Naive thymus-derived CD4-positive, alpha-beta T cell (primary cell): ENCODE results near the gene SYNPR. TPM values are rescaled to one million over a fixed set of nuclear protein-coding genes. Genes with fewer than 3 reads are reported as not detected.

Experiments used
- ATAC-seq: fragments of 150-1000 bp; cut with Tn5 transposase; 2 replicates; pipeline ENCODE4 v1.10.0; 2021; ENCODE audit warnings: mild to moderate bottlenecking, moderate library complexity
- CTCF ChIA-PET: fragments of 350-600 bp; sonication (Branson Sonifier 250); formaldehyde crosslinking; loops from one replicate; lab custom pipeline; 2021; ENCODE audit warnings: antibody characterized with exemption; lab: Charles Lee
- POLR2A ChIA-PET: fragments of 350-600 bp; sonication (Branson Sonifier 250); formaldehyde crosslinking; loops from one replicate; lab custom pipeline; 2021; ENCODE audit warnings: antibody characterized with exemption, inconsistent platforms; lab: Charles Lee
- DNase-seq, 9 donors: peaks; one replicate each; pipeline versions ENCODE4 v3.0.0 to v3.0.0-alpha.2; 2020 to 2022; ENCODE audit warnings: mixed read lengths in 1 of 9
- H3K27ac ChIP-seq: one replicate; pipeline ENCODE4 v1.7.0; 2013; ENCODE audit warnings: mild to moderate bottlenecking, low read depth, low read length, moderate library complexity
- H3K27me3 ChIP-seq, 2 donors: one replicate each; pipeline ENCODE4 v1.7.0; 2013; ENCODE audit warnings: low read length in 2 of 2, mild to moderate bottlenecking in 2 of 2, moderate library complexity in 2 of 2; ENCODE audit not compliant: control insufficient read depth in 2 of 2, insufficient read depth in 2 of 2
- H3K36me3 ChIP-seq, 3 experiments: 1 replicate in 2 of 3; 2 replicates in 1 of 3; pipeline ENCODE4 v1.7.0; 2013; ENCODE audit warnings: low read length in 3 of 3, mild to moderate bottlenecking in 3 of 3, moderate library complexity in 1 of 3; ENCODE audit not compliant: insufficient read depth in 3 of 3, control insufficient read depth in 2 of 3
- H3K4me1 ChIP-seq, 2 donors: one replicate each; pipeline ENCODE4 v1.7.0; 2013; ENCODE audit warnings: low read length in 2 of 2, mild to moderate bottlenecking in 2 of 2, moderate library complexity in 1 of 2; ENCODE audit not compliant: control insufficient read depth in 2 of 2, insufficient read depth in 2 of 2
- H3K4me3 ChIP-seq: 2 replicates; pipeline ENCODE4 v1.7.0; 2013; ENCODE audit warnings: mild to moderate bottlenecking, low read length
- H3K9me3 ChIP-seq, 3 experiments: 1 replicate in 2 of 3; 2 replicates in 1 of 3; pipeline ENCODE4 v1.7.0; 2013; ENCODE audit warnings: low read length in 3 of 3; ENCODE audit not compliant: control insufficient read depth in 2 of 3
- H3K27ac Mint-ChIP-seq, 9 donors: one replicate each; pipeline ENCODE4 v1.8.0; 2020 to 2022; ENCODE audit warnings: mixed read lengths in 9 of 9, mild to moderate bottlenecking in 8 of 9, moderate library complexity in 5 of 9, inconsistent platforms in 2 of 9
- H3K27me3 Mint-ChIP-seq, 5 donors: one replicate each; pipeline ENCODE4 v1.8.0; 2021 to 2022; ENCODE audit warnings: mixed read lengths in 5 of 5, mild to moderate bottlenecking in 1 of 5
- H3K36me3 Mint-ChIP-seq, 5 donors: one replicate each; pipeline ENCODE4 v1.8.0; 2020 to 2022; ENCODE audit warnings: mixed read lengths in 5 of 5, mild to moderate bottlenecking in 3 of 5, inconsistent platforms in 1 of 5
- H3K4me1 Mint-ChIP-seq, 7 donors: one replicate each; pipeline ENCODE4 v1.8.0; 2020 to 2022; ENCODE audit warnings: mixed read lengths in 7 of 7, mild to moderate bottlenecking in 3 of 7, inconsistent platforms in 1 of 7
- H3K4me3 Mint-ChIP-seq, 10 donors: one replicate each; pipeline ENCODE4 v1.8.0; 2020 to 2022; ENCODE audit warnings: mild to moderate bottlenecking in 10 of 10, mixed read lengths in 10 of 10, moderate library complexity in 6 of 10, inconsistent platforms in 2 of 10
- H3K9me3 Mint-ChIP-seq, 11 donors: one replicate each; pipeline ENCODE4 v1.8.0; 2020 to 2022; ENCODE audit warnings: mixed read lengths in 11 of 11, mild to moderate bottlenecking in 4 of 11, inconsistent platforms in 1 of 11, moderate library complexity in 1 of 11
- intact Hi-C, 2 donors: fragments of 100-400 bp; cut with micrococcal nuclease; formaldehyde crosslinking; loops; one replicate each; pipeline ENCODE4 v1.15.1; 2023
- polyA plus RNA-seq, 2 donors: library from polyadenylated mRNA; unstranded; fragments of 300-500 nt; fragmentation: Illumina TruSeq; gene quantifications; one replicate each; pipeline ENCODE4 v1.2.3, GENCODE V29; 2021
- total RNA-seq, 6 experiments: library from RNA in 5 of 6; stranded (reverse) in 5 of 6; gene quantifications; 1 replicate in 5 of 6; 2 replicates in 1 of 6; pipeline ENCODE4 v1.2.3 and lab custom pipeline; 2021 to 2026

The SYNPR gene
- total and polyA plus RNA-seq, 7 experiments from 2014 or later, result not detected

DNA sequence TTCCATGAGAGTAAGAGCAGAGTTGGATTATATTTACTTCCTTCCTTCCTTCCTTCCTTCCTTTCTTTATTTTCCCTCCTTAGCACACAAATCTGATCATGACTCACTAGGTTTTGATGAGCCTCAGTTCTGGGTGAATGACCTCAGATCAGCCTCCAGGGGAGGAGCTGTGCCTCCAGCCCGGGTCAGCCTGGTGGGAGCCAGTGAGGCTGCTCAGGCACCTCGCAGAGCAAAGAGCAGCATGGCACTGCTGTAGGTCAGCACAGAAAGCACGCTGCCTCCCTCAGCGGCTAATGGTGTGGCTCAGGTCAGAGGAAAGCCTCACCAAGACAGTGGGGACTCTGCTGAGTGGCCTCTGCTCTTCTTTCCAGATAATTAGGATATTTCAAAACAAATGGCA is 108.5 kb downstream of the SYNPR start:
- Histone ChIP-seq H3K27ac (no peak overlapping the region), H3K4me1 (no peaks in the 10 kb centered on the region), H3K4me3 (no peak overlapping the region), H3K36me3 (no peaks in the 10 kb centered on the region), H3K27me3 (no peaks in the 10 kb centered on the region), H3K9me3 (no peaks in the 10 kb centered on the region)
- peaks cover 0 to 14% (median 2%) of the 10 kb centered on the region in 11 donors for H3K9me3 Mint-ChIP-seq
- no peak overlapping the region for H3K27ac Mint-ChIP-seq
- H3K27me3 Mint-ChIP-seq, result peaks cover 0 to 13% (median 6%) of the 10 kb centered on the region in 5 donors
- intact Hi-C loops, result no loop called here
- CTCF ChIA-PET, result no interaction called here
- ATAC-seq, result no peak
- POLR2A ChIA-PET, result no interaction called here
- H3K36me3 Mint-ChIP-seq, result no peaks in the 10 kb centered on the region
- no peak overlapping the region for H3K4me3 Mint-ChIP-seq
- no peaks in the 10 kb centered on the region for H3K4me1 Mint-ChIP-seq
- no peak for DNase-seq

DNA sequence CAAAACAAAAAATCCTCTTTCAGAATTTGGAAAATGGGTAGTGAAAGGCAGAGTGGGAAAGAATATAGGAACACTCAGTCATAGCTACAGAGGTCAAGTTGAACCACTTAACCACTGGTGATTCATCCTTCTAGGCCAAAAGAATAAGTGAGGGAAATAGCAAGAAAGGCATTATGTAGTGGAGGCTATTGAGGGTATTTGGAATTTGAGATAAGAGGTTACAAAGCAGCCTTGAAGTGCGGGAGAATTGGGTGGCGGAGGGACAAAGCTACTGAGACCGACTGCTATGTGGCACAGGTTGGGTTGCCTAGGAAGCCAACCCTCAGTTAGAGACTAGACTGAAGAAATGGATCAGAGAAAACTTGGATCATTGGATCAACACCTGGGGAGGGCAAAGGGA is 109.5 kb downstream of the SYNPR start:
- no peak for ATAC-seq
- POLR2A ChIA-PET, result no interaction called here
- intact Hi-C loops, result no loop called here
- CTCF ChIA-PET, result no interaction called here
- Mint-ChIP-seq H3K27ac (no peak overlapping the region), H3K9me3 (peaks cover 0 to 10% (median 0%) of the 10 kb centered on the region in 11 donors), H3K4me3 (no peak overlapping the region), H3K36me3 (no peaks in the 10 kb centered on the region), H3K27me3 (peaks cover 0 to 13% (median 8%) of the 10 kb centered on the region in 5 donors), H3K4me1 (no peaks in the 10 kb centered on the region)
- no peak for DNase-seq
- Histone ChIP-seq H3K36me3 (no peaks in the 10 kb centered on the region), H3K27ac (no peak overlapping the region), H3K4me3 (no peak overlapping the region), H3K27me3 (no peaks in the 10 kb centered on the region), H3K9me3 (no peaks in the 10 kb centered on the region), H3K4me1 (no peaks in the 10 kb centered on the region)

DNA sequence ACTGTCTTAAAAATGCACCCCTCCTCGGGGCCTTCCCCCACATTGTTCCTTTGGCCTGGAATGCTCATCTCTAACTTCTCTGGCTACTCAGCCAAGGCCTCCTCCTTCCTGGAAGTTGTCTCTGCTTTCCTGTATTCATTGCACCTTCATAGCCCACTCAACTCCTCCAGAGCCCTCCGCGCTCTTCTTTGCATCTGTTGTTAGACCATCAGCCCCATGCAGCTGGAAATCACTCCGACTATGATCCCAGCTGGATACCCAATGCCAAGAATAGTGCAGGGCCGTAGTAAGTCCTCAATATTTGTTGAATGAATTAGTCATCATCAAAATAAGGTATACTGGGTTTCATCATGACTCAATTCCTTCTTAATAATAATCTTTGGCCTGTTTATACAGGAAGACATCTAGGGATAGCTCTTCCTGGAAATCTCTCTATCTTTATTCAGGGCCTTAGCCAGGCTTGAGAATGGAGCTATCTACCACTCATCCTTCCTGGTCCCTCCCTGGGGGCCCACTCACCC is 112.7 kb downstream of the SYNPR start:
- Mint-ChIP-seq H3K4me1 (no peaks in the 10 kb centered on the region), H3K4me3 (no peak overlapping the region), H3K36me3 (no peaks in the 10 kb centered on the region), H3K27ac (no peak overlapping the region), H3K27me3 (peaks cover 0 to 12% (median 7%) of the 10 kb centered on the region in 5 donors), H3K9me3 (peaks cover 0 to 3% (median 0%) of the 10 kb centered on the region in 11 donors)
- Histone ChIP-seq H3K4me1 (no peaks in the 10 kb centered on the region), H3K27me3 (no peaks in the 10 kb centered on the region), H3K4me3 (no peak overlapping the region), H3K27ac (no peak overlapping the region), H3K9me3 (no peaks in the 10 kb centered on the region), H3K36me3 (no peaks in the 10 kb centered on the region)
- ChIA-PET POLR2A (no interaction called here), CTCF (no interaction called here)
- ATAC-seq, result no peak
- intact Hi-C loops, result no loop called here
- DNase-seq, result no peak

DNA sequence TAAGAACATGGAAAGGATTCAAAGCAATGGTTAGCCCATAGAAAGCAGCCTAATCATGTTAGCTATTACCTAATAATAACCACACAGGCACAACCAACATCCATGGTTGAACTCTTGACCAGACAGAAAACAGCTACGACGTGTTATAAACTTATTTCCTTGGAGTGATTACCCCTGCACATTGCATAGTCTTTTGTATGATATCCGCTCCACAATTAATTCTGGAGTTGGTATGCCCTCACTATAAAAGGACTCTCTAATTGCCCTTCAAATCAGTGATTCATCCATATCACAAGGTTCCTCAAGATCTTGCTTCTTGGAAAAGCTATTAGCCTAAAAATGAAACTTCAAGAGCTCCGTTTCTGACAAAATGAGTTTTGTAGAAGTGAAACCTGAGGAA is 117.9 kb downstream of the SYNPR start:
- H3K4me3 ChIP-seq, result no peak overlapping the region
- POLR2A ChIA-PET, result no interaction called here
- H3K27me3 ChIP-seq, result no peaks in the 10 kb centered on the region
- DNase-seq, result no peak
- no peaks in the 10 kb centered on the region for H3K9me3 ChIP-seq
- Mint-ChIP-seq H3K36me3 (no peaks in the 10 kb centered on the region), H3K4me1 (no peaks in the 10 kb centered on the region), H3K27ac (no peak overlapping the region), H3K27me3 (peaks cover 0 to 5% (median 3%) of the 10 kb centered on the region in 5 donors), H3K4me3 (no peak overlapping the region), H3K9me3 (peaks cover 0 to 8% (median 0%) of the 10 kb centered on the region in 11 donors)
- ATAC-seq, result no peak
- H3K36me3 ChIP-seq, result no peaks in the 10 kb centered on the region
- intact Hi-C loops, result no loop called here
- H3K27ac ChIP-seq, result no peak overlapping the region
- no peaks in the 10 kb centered on the region for H3K4me1 ChIP-seq
- CTCF ChIA-PET, result interaction anchor here (0.6 kb wide), 1 partner anchor 31 kb away, joined by 3 read pairs; no protein-coding TSS in a partner anchor

GRCh38 chr3:63400246-63400860 is 122.2 kb downstream of the SYNPR start:
- intact Hi-C loops, result no loop called here
- Mint-ChIP-seq H3K9me3 (peaks cover 0 to 14% (median 3%) of the 10 kb centered on the region in 11 donors), H3K27ac (no peak overlapping the region), H3K27me3 (peaks cover 0 to under 1% (median 0%) of the 10 kb centered on the region in 5 donors), H3K36me3 (no peaks in the 10 kb centered on the region), H3K4me3 (no peak overlapping the region), H3K4me1 (no peaks in the 10 kb centered on the region)
- DNase-seq, result no peak
- H3K36me3 ChIP-seq, result no peaks in the 10 kb centered on the region
- no peaks in the 10 kb centered on the region for H3K9me3 ChIP-seq
- H3K27ac ChIP-seq, result no peak overlapping the region
- no peak overlapping the region for H3K4me3 ChIP-seq
- ChIA-PET POLR2A (no interaction called here), CTCF (no interaction called here)
- no peaks in the 10 kb centered on the region for H3K27me3 ChIP-seq
- no peak for ATAC-seq
- no peaks in the 10 kb centered on the region for H3K4me1 ChIP-seq

DNA sequence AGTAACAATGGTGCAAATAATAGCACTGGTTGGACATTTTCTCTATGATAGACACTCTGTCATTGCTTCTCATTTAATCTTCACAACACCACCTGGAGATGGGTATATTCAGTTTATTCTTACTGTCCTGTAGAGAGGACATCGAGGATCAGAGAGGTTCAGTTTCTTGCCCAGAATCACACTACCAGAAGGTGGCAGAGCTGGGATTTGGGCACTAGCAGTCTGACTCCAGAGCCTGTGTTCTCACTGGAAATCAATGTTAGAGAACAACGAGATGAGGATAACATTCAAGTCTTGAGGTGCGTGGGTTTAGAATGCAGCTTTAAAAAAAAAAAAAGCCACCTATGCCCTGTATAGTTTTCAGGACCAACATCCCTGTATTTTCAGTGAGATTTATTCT is 127.8 kb downstream of the SYNPR start:
- DNase-seq (no peak), ATAC-seq (no peak)
- no peaks in the 10 kb centered on the region for H3K4me1 Mint-ChIP-seq
- H3K36me3 Mint-ChIP-seq, result no peaks in the 10 kb centered on the region
- Histone ChIP-seq H3K9me3 (no peaks in the 10 kb centered on the region), H3K27me3 (no peaks in the 10 kb centered on the region), H3K27ac (no peak overlapping the region), H3K36me3 (no peaks in the 10 kb centered on the region), H3K4me1 (no peaks in the 10 kb centered on the region), H3K4me3 (no peak overlapping the region)
- no peak overlapping the region for H3K27ac Mint-ChIP-seq
- intact Hi-C loops, result no loop called here
- peaks cover 0 to 10% (median 2%) of the 10 kb centered on the region in 11 donors for H3K9me3 Mint-ChIP-seq
- no peak overlapping the region for H3K4me3 Mint-ChIP-seq
- POLR2A ChIA-PET, result no interaction called here
- CTCF ChIA-PET, result no interaction called here
- peaks cover 0 to 4% (median 0%) of the 10 kb centered on the region in 5 donors for H3K27me3 Mint-ChIP-seq

GRCh38 chr3:63413523-63413922 is 135.4 kb downstream of the SYNPR start:
- no peaks in the 10 kb centered on the region for H3K36me3 Mint-ChIP-seq
- intact Hi-C loops, result no loop called here
- no peak overlapping the region for H3K27ac ChIP-seq
- H3K36me3 ChIP-seq, result no peaks in the 10 kb centered on the region
- no peaks in the 10 kb centered on the region for H3K27me3 ChIP-seq
- no peak overlapping the region for H3K4me3 ChIP-seq
- H3K4me3 Mint-ChIP-seq, result no peak overlapping the region
- peaks cover 0 to 4% (median 0%) of the 10 kb centered on the region in 11 donors for H3K9me3 Mint-ChIP-seq
- H3K27me3 Mint-ChIP-seq, result no peaks in the 10 kb centered on the region
- H3K4me1 ChIP-seq, result no peaks in the 10 kb centered on the region
- ChIA-PET POLR2A (no interaction called here), CTCF (interaction anchor here (1.0 kb wide), 1 partner anchor 10 kb away, joined by 5 read pairs; no protein-coding TSS in a partner anchor)
- DNase-seq (no peak), ATAC-seq (no peak)
- no peak overlapping the region for H3K27ac Mint-ChIP-seq
- no peaks in the 10 kb centered on the region for H3K9me3 ChIP-seq
- no peaks in the 10 kb centered on the region for H3K4me1 Mint-ChIP-seq
